ENCODE measurements around the gene CACUL1.

GRCh38 chr10:118642228-118642627 lies 112.5 kb downstream of the CACUL1 start:
- TF ChIP-seq CTCF (conservative IDR thresholded peaks at IDR 0.05; ENCODE audit: low read depth, low read length) (no peak), EZH2 (IDR thresholded peaks at IDR 0.05; ENCODE audit: borderline replicate concordance, low read depth, low read length, poor library complexity, severe bottlenecking) (no peak)

Measured in A673 (cell line).